SH-SY5Y (cell line): Measurements from ENCODE around the gene ATP8A2.

Source experiments
- GATA2 ChIP-seq: IDR thresholded peaks from 2 replicates; pipeline ENCODE4 v1.6.1; 2011; ENCODE audit warnings: mild to moderate bottlenecking, low read depth, low read length
- GATA3 ChIP-seq: IDR thresholded peaks from 2 replicates; pipeline ENCODE4 v1.6.1; 2011; ENCODE audit warnings: low read depth, mild to moderate bottlenecking, low read length, moderate library complexity

The ATP8A2 gene

GRCh38 chr13:25929816-25930215, 558.0 kb downstream of the ATP8A2 start:
- TF ChIP-seq GATA2 (no peak), GATA3 (no peak)

GRCh38 chr13:25930653-25931052, 558.9 kb downstream of the ATP8A2 start:
- no peak for TF ChIP-seq GATA3
- peak; percentile 57 for TF ChIP-seq GATA2

GRCh38 chr13:25932365-25932764, 560.6 kb downstream of the ATP8A2 start:
- TF ChIP-seq GATA2 = no peak
- TF ChIP-seq GATA3 = no peak

GRCh38 chr13:25933520-25933919, 561.7 kb downstream of the ATP8A2 start:
- TF ChIP-seq GATA2 (no peak), GATA3 (no peak)

- TF ChIP-seq GATA2 (no peak), GATA3 (no peak)
These were observed 562.4 kb downstream of the ATP8A2 start for GRCh38 chr13:25934127-25934526.

- TF ChIP-seq GATA2 (no peak), GATA3 (no peak)
These were observed 568.4 kb downstream of the ATP8A2 start for GRCh38 chr13:25939961-25940687.

GRCh38 chr13:25943081-25943480, 571.3 kb downstream of the ATP8A2 start:
- TF ChIP-seq GATA2 (no peak), GATA3 (no peak)

GRCh38 chr13:25943658-25944057, 571.9 kb downstream of the ATP8A2 start:
- TF ChIP-seq GATA3 = no peak
- no peak for TF ChIP-seq GATA2

- no peak for TF ChIP-seq GATA3
- no peak for TF ChIP-seq GATA2
These were observed 573.8 kb downstream of the ATP8A2 start for GRCh38 chr13:25945596-25945995.

GRCh38 chr13:25946321-25946720, 574.5 kb downstream of the ATP8A2 start:
- TF ChIP-seq GATA2 (no peak), GATA3 (no peak)

GRCh38 chr13:25948910-25949309, 577.1 kb downstream of the ATP8A2 start:
- TF ChIP-seq GATA3 (no peak), GATA2 (no peak)

GRCh38 chr13:25951831-25952230, 580.1 kb downstream of the ATP8A2 start:
- TF ChIP-seq GATA3 = no peak
- TF ChIP-seq GATA2 = no peak

GRCh38 chr13:25958986-25959385, 587.2 kb downstream of the ATP8A2 start:
- TF ChIP-seq GATA2 (no peak), GATA3 (no peak)

- TF ChIP-seq GATA3 = no peak
- no peak for TF ChIP-seq GATA2
These were observed 589.5 kb downstream of the ATP8A2 start for GRCh38 chr13:25961294-25961693.

GRCh38 chr13:25963674-25964073, 591.9 kb downstream of the ATP8A2 start:
- no peak for TF ChIP-seq GATA3
- TF ChIP-seq GATA2 = peak; percentile 41; the same call in 1 of the 2 replicates
